ENCODE data around the gene UMAD1. TPM values are rescaled to one million over a fixed set of nuclear protein-coding genes. Genes with fewer than 3 reads are reported as not detected.
A peak's percentile ranks its signal among the peaks of the same experiment; 100 is the strongest.

UMAD1 gene
- total and polyA plus RNA-seq, 8 donors = 12.7 to 20.2 (median 15.0) TPM

GRCh38 chr7:7681191-7681935, 40.8 kb downstream of the UMAD1 start:
- H3K36me3 ChIP-seq = no peaks in the 10 kb centered on the region
- intact Hi-C loops (cut with DNase I) = loop anchor here in 1 of 2 donors (10.0 kb wide), 1 partner anchor 83 kb away; no protein-coding TSS in a partner anchor
- TF ChIP-seq CTCF (IDR thresholded peaks at IDR 0.05) = peak; percentile 37 to 55
- ATAC-seq (peak; percentile 95), DNase-seq (peak in 1 of 4 donors; percentile 67)
- peaks cover 4 to 15% of the 10 kb centered on the region in 2 donors for H3K4me1 ChIP-seq
- H3K4me3 ChIP-seq = no peak overlapping the region
- no peaks in the 10 kb centered on the region for H3K27me3 ChIP-seq
- peak overlapping the region in 1 of 2 donors; percentile 33 for H3K27ac ChIP-seq
- peaks cover 0 to 3% of the 10 kb centered on the region in 2 donors for H3K9me3 ChIP-seq

GRCh38 chr7:7681936-7682329, 41.4 kb downstream of the UMAD1 start:
- intact Hi-C loops (cut with DNase I) = loop anchor here in 1 of 2 donors (10.0 kb wide), 1 partner anchor 83 kb away; no protein-coding TSS in a partner anchor
- DNase-seq (no peak), ATAC-seq (peak; percentile 57)
- no peak for TF ChIP-seq CTCF (IDR thresholded peaks at IDR 0.05)
- no peak overlapping the region for H3K27ac ChIP-seq
- peaks cover 0 to 3% of the 10 kb centered on the region in 2 donors for H3K9me3 ChIP-seq
- H3K4me3 ChIP-seq = no peak overlapping the region
- H3K27me3 ChIP-seq = no peaks in the 10 kb centered on the region
- peaks cover 4 to 17% of the 10 kb centered on the region in 2 donors for H3K4me1 ChIP-seq
- no peaks in the 10 kb centered on the region for H3K36me3 ChIP-seq

GRCh38 chr7:7682861-7683260, 42.3 kb downstream of the UMAD1 start:
- TF ChIP-seq CTCF (IDR thresholded peaks at IDR 0.05) = no peak
- ATAC-seq (peak; percentile 46), DNase-seq (no peak)
- no peaks in the 10 kb centered on the region for H3K36me3 ChIP-seq
- intact Hi-C loops (cut with DNase I) = loop anchor here in 1 of 2 donors (10.0 kb wide), 1 partner anchor 82 kb away; no protein-coding TSS in a partner anchor
- H3K9me3 ChIP-seq = peaks cover 0 to under 1% of the 10 kb centered on the region in 2 donors
- H3K27ac ChIP-seq = no peak overlapping the region
- no peak overlapping the region for H3K4me3 ChIP-seq
- peaks cover 4 to 26% of the 10 kb centered on the region in 2 donors for H3K4me1 ChIP-seq
- no peaks in the 10 kb centered on the region for H3K27me3 ChIP-seq

- peaks cover 0 to 25% of the 10 kb centered on the region in 2 donors for H3K4me1 ChIP-seq
- intact Hi-C loops (cut with DNase I) = loop anchor here in 1 of 2 donors (10.0 kb wide), 1 partner anchor 78 kb away; no protein-coding TSS in a partner anchor
- H3K9me3 ChIP-seq = no peaks in the 10 kb centered on the region
- no peak for TF ChIP-seq CTCF (IDR thresholded peaks at IDR 0.05)
- no peaks in the 10 kb centered on the region for H3K36me3 ChIP-seq
- no peaks in the 10 kb centered on the region for H3K27me3 ChIP-seq
- no peak overlapping the region for H3K27ac ChIP-seq
- ATAC-seq (no peak), DNase-seq (no peak)
- no peak overlapping the region for H3K4me3 ChIP-seq
Measured at GRCh38 chr7:7686811-7687508, 46.4 kb downstream of the UMAD1 start.

GRCh38 chr7:7687800-7688199, 47.2 kb downstream of the UMAD1 start:
- intact Hi-C loops (cut with DNase I) = loop anchor here in 1 of 2 donors (10.0 kb wide), 1 partner anchor 77 kb away; no protein-coding TSS in a partner anchor
- ATAC-seq = no peak
- no peaks in the 10 kb centered on the region for H3K27me3 ChIP-seq
- H3K36me3 ChIP-seq = no peaks in the 10 kb centered on the region
- H3K27ac ChIP-seq = peak overlapping the region in 1 of 2 donors; percentile 35
- no peaks in the 10 kb centered on the region for H3K9me3 ChIP-seq
- no peak overlapping the region for H3K4me3 ChIP-seq
- peaks cover 0 to 23% of the 10 kb centered on the region in 2 donors for H3K4me1 ChIP-seq
- no peak for TF ChIP-seq CTCF (IDR thresholded peaks at IDR 0.05)
- no peak for DNase-seq
